DMS53 (cell line): ENCODE results near the gene ATP13A3.

Experiments used
- DNase-seq: peaks from one replicate; lab custom pipeline; 2025; lab: John Stamatoyannopoulos, UW

The ATP13A3 gene

DNA sequence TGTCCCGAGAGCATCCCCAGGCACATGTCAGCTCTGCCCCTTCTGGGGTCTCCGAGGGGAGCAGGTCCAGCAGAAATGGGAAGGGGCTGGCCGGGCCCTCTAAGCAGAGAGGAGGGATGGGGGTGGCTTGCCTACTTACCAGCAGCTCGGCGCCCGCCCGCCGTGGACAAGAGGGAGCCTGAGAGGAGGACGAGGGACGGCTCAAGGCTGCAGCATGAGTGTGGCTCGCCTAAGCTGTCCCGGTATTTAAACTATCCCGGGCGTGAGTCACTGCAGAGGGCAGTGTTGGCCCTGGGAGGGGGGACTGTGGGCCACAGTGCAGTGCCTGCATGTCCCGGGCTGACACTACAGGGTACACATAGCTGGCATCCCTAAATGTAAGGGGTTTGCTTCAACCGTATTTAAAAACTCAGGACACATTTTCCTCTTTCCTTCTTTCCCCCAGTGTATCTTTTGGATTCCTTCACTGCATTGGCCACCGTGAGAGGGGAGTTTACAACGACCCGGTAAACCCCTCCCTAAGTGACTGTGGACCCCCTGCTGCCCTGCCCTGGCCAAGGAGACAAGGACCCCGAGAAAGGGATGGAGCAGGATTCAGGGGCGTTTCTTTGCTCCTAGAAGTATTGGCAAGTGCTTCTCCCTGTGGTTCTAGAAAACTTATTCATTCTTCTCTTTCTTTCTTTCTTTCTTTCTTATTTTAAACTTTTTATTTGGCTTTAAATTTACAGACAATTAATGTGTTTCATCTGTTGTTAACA, 117.1 kb downstream of the ATP13A3 start, which contains the start of gene LRRC15:
TSS of gene LRRC15 (minus strand) at position 222 of the 758 bp plus-strand sequence. CDS start 8,700 bp downstream, outside the sequence.
- DNase-seq: peak; percentile 60

DNA sequence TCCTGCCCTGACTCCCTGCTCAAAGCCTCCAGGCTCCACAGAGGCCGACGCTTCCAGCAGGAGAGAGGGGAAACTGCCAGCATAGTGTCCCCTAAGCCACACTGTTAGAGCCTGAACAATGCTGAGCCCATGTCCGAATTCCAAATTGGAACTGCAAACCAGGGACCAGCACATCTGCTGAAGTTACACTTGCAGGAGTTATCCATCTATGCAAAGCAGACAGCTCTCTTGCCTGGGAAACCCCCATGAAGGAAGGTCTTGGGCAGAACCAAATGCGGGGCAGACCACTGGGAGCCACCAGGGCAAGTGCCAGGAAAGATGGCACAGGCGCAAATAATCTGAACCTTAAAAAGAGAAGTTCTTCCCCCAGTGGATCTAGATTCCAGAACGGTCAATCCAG, 117.9 kb downstream of the ATP13A3 start:
- no peak for DNase-seq

DNA sequence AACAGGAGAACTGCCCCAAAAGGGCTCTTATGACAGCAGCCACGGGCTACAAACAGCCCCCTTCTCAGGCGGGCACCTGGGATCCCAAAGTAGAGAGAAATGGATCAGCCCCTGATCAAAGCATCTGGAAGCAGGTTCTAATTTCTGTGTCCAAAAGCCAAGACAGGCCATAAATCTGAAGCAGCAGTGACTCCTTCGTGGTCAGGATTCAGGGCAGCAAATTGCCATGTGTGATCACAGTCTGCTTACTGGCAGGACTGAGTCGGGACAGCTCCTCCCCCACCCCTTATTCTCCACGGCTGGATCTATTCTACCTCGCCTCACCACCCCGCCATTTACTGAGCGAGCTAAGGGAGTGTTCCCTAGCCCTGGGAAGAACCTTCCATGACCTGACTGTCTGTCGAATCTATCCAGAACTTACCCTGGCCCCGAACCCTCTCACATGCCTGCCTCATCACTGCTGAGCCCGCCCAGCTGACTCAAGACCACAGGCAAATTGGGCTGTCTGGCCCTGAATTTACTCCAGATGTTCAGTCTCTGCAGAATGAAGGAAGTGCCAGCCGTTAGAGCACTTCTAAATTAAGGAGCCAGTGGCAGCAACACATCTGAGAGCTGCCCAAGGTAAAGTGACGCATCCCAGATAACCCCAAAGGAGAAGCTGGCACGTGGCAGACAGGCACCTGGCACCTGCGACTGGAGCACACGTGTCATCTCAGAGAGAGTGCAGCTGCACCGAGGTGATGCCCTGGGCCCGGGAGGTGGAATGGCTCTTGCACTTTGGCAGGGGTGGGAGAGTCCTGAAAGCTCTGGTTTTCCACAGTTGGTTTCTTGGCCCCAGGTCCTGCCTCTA, 118.6 kb downstream of the ATP13A3 start:
- DNase-seq: no peak

DNA sequence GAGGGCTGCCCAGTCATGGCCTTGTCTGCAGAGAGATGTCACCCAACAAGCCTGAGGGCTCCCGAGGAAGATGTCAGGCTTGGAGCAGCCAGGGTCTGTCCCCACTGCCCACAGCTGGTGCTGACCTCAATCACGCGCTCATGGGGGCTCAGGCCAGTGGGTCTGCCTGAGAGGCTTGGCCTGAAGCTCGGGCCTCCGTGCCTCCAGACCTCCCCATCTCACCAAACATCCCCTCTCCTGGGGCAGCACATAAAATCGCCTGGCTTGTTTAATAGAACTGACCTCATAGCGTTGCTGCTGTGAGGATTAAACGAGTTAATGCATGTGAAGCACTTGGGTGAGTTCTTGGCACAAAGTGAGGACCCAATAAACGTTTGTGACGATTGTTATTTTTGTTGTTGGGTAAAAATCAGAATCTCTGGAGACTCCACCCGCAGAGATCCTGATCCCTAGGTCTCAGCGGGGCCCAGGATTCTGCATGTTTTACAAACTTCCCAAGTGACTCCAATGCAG, 120.8 kb downstream of the ATP13A3 start:
- DNase-seq: no peak

DNA sequence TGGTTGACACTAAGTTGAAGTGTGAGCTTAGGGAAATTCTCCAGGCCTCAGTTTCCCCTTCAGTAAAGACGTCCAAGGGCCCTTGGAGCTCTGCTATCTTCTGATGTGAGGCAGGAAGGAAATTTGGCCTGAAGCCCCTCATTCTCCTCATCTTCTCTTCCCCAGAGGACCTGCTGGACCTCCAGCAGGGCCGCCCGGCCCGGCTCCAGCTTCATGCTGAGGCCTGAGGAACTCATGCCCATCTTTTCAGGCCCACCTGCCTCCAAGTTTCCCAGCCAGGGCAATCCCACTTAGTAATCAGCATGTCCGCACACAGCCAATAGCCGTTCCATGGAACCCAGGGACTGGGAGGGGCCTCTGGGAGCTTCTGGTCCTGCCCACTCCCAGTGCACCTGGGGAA, 121.3 kb downstream of the ATP13A3 start:
- DNase-seq: no peak

DNA sequence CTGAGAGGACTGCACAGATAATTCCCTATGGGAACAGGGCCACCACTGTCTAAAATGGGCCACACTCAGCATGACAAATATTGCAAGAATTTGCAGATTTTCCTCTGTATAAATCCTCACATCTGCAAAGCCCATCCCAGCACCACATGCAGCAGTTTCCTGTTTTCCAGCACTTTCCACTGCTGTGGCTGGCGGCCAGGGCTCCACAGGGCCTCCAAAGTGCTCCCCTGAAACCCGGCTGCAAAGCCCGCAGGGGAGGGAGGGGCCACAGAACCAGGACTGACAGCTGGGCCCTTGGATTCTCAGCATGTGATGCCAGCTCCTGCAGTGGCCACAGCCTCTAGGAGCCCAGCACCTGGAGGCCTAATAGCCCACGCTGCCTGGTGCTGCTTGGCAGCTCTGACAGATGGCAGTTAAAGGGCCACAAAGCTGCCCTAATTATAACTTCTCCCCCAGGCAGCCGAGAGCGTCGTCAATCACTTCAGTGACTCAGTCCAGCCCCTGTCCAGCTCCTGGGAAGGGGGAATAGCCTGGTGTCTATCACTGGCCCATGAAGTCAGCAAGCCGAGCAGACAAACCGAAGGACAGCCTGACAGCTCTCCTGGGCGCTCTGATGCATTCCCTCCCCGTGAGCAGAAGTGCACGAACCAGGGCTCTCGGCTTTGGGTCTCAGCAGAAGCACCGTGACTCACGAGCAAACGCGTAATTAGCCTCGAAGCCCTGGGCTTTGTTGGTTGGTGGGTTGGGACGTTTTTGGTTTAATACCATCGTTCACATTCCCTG, 122.0 kb downstream of the ATP13A3 start:
- DNase-seq: no peak

DNA sequence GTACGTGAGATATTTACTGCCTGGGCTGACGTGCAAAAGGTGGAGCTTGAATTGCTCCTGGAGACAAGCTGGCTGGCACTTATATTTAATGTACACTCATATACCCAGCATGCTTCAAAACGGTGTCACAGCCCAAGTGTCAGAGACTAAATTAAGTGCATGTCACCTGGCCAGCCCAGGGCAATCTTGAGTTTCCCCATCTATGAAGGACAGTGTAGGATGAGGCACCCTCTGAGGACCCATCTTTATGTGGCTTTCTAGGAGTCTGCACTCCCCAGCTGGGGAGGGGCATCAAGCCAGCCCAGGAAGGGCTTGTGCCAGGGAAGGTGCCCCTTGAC, 122.5 kb downstream of the ATP13A3 start:
- DNase-seq: no peak

DNA sequence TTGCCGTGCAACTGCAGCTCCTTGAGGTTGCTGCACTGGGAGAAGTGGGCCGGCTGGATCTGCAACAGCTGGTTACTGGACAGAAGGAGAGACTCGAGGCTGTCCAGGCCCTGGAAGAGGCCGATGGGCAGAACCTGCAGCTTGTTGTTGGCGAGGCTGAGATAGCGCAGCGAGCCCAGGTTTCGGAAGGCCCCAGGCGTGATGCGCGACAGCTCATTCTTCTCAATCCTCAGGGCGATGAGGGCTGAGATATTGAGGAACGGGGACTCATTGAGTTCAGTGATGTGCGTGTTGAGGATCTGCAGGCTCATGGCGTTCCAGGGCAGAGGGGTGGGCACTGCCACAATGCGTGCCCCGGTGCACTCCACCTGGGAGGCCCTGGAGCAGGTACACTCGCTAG, 126.2 kb downstream of the ATP13A3 start:
- DNase-seq: no peak

DNA sequence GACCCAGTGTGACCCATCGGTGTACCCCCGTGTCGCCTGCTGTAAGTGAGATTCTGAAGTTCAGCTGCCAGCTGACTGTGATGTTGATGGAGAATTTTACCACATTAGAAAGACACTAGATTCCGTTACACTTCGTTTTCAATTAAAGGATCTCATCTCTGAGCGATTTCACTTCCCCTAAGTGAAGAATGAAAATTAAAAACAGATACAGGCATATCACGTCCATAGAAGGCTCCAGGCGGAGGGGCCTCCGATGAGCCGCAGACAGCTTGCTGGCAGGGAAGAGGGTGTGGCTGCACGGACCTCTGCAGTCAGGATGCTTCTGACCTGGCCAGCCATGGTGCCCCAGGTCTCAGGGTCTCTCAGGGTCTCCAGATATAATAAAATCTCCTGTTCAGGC, 129.1 kb downstream of the ATP13A3 start:
- DNase-seq: no peak

DNA sequence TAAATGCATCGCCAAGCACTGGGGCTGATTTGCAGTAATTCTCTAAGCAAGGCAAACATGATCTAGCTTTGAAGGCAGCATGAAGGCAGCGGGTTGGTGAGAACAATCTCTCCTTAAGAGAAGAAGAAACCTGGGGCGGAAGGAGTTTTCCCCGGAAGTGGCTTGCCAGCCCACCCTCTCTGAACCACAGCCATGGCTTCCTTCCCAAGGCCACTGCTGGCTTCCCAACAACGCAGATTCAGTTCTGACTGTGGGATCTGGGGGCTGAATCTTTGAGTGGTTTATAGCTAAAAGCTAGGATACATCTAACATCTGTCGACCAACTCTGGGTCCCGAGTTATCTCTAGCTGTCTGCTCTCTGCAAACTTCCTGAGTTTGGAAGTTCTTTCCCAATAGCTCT, 131.4 kb downstream of the ATP13A3 start:
- no peak for DNase-seq

DNA sequence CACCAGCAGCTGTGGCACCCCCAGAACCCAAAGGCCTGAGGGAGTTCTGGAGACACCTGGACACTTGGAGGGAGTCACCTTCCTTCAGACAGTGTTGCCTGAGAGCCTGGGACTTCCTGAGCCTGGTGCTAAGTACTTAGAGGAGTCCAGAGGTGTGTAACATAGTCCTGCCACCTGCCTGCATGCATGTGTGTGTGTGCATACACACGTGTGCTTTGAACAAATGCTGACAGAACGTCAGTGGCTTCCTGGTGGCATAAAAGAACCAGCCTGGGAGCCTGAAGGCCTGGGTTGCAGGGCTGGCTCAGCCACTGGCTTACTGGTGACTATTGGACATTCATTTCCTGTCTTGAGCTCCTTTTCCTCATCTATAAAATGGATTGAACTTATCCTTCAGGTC, 132.5 kb downstream of the ATP13A3 start:
- peak; percentile 24 for DNase-seq
